ENCODE measurements around the gene ABHD14A.

The ABHD14A gene

DNA sequence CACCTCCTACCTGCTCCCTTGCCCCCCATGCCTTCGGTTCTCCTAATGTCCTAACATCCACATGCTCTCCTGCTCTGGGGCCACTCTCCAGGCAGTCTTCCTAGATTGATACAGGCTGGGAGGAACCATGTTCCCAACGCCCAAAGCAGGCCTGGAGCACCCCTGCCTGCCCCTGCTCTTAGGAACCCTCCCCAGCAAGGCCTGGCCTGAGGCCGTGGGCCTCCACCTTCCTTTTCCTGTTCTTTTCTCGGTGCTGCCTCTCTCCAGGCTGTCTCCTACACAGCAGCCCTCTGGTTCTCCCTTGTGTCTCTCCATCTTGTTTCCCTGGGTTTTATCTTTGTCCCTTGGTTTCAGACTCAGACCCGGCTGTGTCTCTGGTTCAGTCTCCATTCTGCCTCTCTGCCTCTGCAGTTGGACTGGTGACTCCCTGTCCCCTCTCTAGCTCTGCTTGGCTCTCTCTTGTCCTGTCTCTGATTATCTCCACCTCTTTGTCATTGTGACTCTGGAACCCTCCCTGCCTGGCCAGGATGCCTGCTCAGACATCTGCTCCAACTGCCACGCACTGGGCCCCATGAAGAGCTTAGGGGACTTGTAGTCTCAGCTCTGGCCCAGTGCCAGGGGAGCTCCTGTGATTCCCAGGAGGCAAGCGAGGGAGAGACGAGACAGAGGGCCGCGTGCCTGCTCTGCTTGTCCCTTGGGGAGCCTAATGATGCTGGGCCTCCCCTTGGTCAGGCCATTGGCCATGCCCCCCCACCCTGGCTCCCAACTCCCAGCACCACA, 46.8 kb downstream of the ABHD14A start:
- no peak for DNase-seq

- DNase-seq: no peak
Measured at GRCh38 chr3:52022323-52023100, 47.6 kb downstream of the ABHD14A start.

DNA sequence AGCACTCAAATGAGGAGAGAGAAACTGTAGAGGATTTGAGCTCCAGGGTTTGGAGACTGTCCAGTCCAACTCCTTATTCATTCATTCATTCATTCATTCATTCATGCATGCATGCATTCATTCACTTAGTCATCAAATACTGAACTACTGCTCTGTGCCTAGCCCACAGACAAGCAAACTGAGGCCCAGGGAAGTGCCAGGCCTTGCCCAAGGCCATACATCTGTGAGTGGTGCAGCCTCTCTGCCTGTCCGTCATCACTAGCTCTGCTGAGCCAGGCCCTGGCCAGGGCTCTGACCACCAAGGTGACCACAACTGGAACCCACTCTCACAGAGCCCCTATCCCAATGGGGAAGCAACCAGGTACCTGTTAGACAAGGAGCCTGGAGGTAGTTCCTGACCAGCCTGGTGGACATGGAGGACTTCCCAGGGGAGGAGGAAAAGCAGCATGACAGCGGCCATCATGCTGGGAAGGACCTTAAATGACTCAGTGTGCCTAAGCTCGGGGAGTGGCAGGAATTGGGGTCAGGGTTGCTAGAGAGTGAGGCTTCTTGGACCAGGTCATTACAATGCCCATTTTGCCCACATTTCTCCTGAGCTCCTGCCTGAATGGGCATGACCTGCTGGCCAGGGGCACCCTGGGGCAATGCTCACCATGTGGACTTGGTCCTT, 48.4 kb downstream of the ABHD14A start:
- DNase-seq: no peak

GRCh38 chr3:52023860-52024764, 49.2 kb downstream of the ABHD14A start:
- DNase-seq: no peak

DNA sequence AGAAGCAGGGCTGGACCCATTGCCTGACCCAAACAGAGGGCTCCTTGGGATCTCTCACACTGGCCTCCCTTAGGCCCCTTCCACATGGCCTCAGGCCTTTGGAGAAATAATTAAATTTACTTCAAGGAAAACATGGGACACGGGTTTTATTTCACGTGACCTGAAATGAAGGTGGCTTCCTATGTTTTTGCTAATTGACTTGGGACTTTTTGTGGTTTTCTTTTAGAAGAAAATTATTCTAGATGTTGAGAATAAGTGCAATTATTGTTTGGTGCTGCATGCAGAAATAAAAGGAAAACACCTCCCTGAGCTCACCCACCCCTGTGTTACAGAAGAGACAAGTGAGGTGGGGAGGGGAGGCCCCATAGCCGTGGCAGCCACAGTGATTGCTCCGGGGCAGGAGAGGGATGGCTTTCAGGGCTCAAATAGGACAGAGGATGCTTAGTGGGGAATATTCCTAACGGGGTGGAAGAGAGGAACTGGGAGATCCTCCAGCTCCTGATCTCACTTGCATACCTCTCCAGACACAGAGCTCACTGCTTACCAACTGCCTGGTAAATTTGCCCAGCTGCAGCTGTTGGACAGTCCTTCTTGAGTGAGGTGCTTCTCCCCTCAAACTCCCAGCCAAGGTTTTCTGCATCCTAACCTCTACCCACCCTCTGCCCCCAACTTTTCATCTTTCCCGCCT, 50.0 kb downstream of the ABHD14A start:
- no peak for DNase-seq

DNA sequence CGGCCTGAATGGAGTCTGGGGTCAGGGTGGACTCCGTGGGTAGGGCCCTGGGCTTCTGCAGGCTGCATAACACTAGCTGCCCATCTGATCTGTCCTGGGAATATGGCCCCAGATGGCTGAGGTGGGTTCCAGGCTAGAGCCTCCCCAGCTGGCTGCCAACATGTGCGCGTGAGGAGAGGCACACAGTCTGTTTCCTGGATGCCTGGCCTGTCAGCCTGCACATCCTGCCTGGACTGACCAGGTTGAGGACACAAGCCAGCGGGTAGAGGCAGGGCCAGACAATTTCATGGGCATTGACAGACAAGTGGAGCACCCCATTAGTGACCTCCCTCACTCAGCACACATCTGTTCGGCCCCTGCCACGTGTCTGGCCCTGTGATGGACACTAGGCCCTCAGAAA, 50.6 kb downstream of the ABHD14A start:
- DNase-seq: no peak

DNA sequence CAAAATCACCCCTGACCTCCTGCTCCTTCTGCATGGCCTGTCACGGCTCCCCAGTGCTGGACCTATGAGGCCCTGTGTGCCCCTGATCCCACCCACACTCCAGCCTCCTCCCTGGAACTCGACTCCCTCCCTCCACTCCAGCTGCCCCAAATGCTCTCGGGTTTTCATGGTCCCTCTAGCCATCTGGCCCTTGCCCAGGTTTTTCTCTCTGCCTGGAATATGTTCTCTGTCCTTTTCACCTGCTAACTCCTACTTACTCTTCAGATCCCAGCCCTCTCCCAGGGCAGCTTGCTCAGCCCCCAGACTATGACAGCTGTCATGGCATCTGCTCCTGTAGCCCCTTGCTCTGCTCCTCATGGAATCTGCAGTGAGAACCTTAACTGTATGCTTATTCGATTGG, 51.2 kb downstream of the ABHD14A start:
- DNase-seq: no peak

GRCh38 chr3:52028572-52028971, 53.7 kb downstream of the ABHD14A start:
- no peak for DNase-seq

GRCh38 chr3:52029053-52029452, 54.2 kb downstream of the ABHD14A start:
- no peak for DNase-seq

GRCh38 chr3:52029535-52029934, 54.7 kb downstream of the ABHD14A start:
- DNase-seq: no peak

Measured in activated CD8-positive, alpha-beta memory T cell treated with anti-CD3 and anti-CD28 coated beads, Interleukin-2, amount 50 U/mL, for 48 hours (primary cell).